ENCODE results near the gene B3GNT8.

B3GNT8 gene

GRCh38 chr19:41430922-41431321 lies 3.7 kb upstream of the B3GNT8 start:
- CTCF ChIA-PET, result interaction anchor here (1.2 kb wide), 1 partner anchor 128 kb away, joined by 3 read pairs; no protein-coding TSS in a partner anchor
- H3K27ac ChIP-seq, result peak overlapping the region; percentile 56
- no peak for TF ChIP-seq CTCF (conservative IDR thresholded peaks at IDR 0.05; ENCODE audit: low read depth)
- POLR2A ChIA-PET (ENCODE audit: low non-redundant PET), result no interaction called here
- DNase-seq (ENCODE audit: low spot score), result no peak

- peak overlapping the region; percentile 96 for H3K27ac ChIP-seq
- TF ChIP-seq CTCF (conservative IDR thresholded peaks at IDR 0.05; ENCODE audit: low read depth), result no peak
Measured at GRCh38 chr19:41428481-41428859, 1.3 kb upstream of the B3GNT8 start.

GRCh38 chr19:41427647-41428480 lies 690 bp upstream of the B3GNT8 start:
- peak; percentile 14; the same call in 1 of the 2 replicates for TF ChIP-seq CTCF (conservative IDR thresholded peaks at IDR 0.05; ENCODE audit: low read depth)
- peak; percentile 27 for DNase-seq (ENCODE audit: low spot score)
- ChIA-PET POLR2A (ENCODE audit: low non-redundant PET) (interaction anchor here (1.7 kb wide), 1 partner anchor 12 kb away, joined by 5 read pairs; the partner anchor contains the start of gene DMAC2), CTCF (interaction anchor here (0.6 to 0.9 kb wide), 2 partner anchors 63 to 135 kb away, joined by 3 read pairs; partner anchors contain the start of gene B9D2)
- peak overlapping the region; percentile 96 for H3K27ac ChIP-seq

More at GRCh38 chr19:41428481-41428859, 1.3 kb upstream of the B3GNT8 start:
- ChIA-PET CTCF (interaction anchor here (0.6 kb wide), 1 partner anchor 64 kb away, joined by 3 read pairs; the partner anchor contains the start of gene B9D2), POLR2A (ENCODE audit: low non-redundant PET) (no interaction called here)
- no peak for DNase-seq (ENCODE audit: low spot score)

- ChIA-PET CTCF (no interaction called here), POLR2A (ENCODE audit: low non-redundant PET) (interaction anchor here (0.8 to 1.7 kb wide), 2 partner anchors 9 to 13 kb away, joined by 5 to 10 read pairs; partner anchors contain the start of gene DMAC2)
- peak overlapping the region; percentile 96 for H3K27ac ChIP-seq
- no peak for DNase-seq (ENCODE audit: low spot score)
- TF ChIP-seq CTCF (conservative IDR thresholded peaks at IDR 0.05; ENCODE audit: low read depth), result no peak
Measured at GRCh38 chr19:41426116-41426841, 895 bp downstream of the B3GNT8 start.

- no peak for DNase-seq (ENCODE audit: low spot score)
- CTCF ChIA-PET, result no interaction called here
- peak overlapping the region; percentile 96 for H3K27ac ChIP-seq
- POLR2A ChIA-PET (ENCODE audit: low non-redundant PET), result no interaction called here
- TF ChIP-seq CTCF (conservative IDR thresholded peaks at IDR 0.05; ENCODE audit: low read depth), result no peak
Measured at GRCh38 chr19:41425174-41426115, 1.7 kb downstream of the B3GNT8 start.
